Measurements from ENCODE around the gene PHRF1. TPM values are rescaled to one million over a fixed set of nuclear protein-coding genes. Genes with fewer than 3 reads are reported as not detected.

Gene PHRF1
- total and polyA plus RNA-seq, 2 of the 4 experiments (the other 2 are of a cell fraction): 10.9 to 17.5 TPM

DNA sequence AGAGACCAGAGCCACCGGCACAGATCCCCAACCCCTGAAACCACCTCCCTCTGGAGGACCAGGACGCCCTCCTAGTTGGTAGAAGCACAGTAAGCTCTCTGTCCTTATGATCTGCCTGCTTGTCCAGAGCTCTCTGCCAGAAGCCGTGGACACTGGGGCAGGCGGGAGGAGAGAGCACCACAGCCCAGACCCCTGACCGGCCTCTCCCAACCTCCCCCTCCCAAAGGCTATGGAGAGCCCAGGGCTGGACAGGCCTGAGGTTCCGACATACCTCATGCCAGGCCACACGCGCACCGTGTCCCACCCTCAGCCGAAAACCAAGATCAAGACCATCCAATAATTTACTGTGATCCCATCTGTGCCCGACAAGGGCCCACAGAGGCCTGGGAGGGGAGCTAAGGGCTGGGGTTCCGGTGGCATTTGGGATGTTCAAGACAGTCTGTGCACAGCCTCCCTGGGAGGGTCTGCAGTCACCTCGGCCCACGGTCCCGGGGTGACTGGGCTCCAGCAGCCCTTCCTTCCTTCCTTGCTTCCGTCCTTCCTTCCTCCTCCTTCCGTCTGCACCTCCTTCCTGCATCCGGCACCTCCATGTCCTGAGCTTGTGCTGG lies 44.2 kb upstream of the PHRF1 start (continued):
- no peak for TF ChIP-seq BHLHE40 (IDR thresholded peaks at IDR 0.05; ENCODE audit: low read depth, low read length)
- no peak for TF ChIP-seq RAD21 (IDR thresholded peaks at IDR 0.05; ENCODE audit: low read length)
- TF ChIP-seq RFX5 (IDR thresholded peaks at IDR 0.05; ENCODE audit: low read depth, low read length): no peak
- no peak for TF ChIP-seq CHD1 (IDR thresholded peaks at IDR 0.05; ENCODE audit: low read depth, low read length)
- no peak for TF ChIP-seq SMC3 (IDR thresholded peaks at IDR 0.05; ENCODE audit: low read depth, low read length)

DNA sequence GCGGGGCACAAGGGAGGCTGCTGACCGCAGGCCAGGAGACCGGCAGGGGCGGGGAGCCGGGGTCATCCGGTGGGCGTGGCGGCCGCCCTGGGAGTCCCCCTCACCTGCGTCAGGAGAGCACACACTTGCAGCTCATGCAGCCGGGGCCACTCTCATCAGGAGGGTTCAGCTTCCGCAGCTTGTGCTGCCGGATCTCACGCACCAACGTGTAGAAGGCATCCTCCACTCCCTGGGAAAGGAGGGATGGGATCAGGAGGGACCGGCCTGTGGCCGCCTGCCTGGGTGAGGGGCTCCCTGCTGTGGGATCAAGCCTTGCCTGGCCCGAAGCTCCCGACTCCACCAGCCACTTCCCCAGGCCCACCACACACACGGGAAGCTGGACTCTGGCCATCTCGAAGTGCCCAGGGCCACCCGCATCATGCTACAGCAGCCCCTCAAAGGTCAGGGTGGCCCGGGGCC lies 43.7 kb upstream of the PHRF1 start:
- CTCF ChIA-PET: no interaction called here
- Histone ChIP-seq H4K20me1 (ENCODE audit: insufficient read depth, low read length) (peaks cover 24% of the 10 kb centered on the region), H2BK15ac (ENCODE audit: low read depth, low read length) (no peak overlapping the region), H2BK5ac (ENCODE audit: low read depth, low read length, poor library complexity, severe bottlenecking) (no peak overlapping the region), H3K9ac (ENCODE audit: low read depth, low read length) (no peak overlapping the region), H2AFZ (replicated peaks; ENCODE audit: low read length, poor library complexity) (no peak overlapping the region), H3K79me1 (ENCODE audit: low read depth in 1 of 2, low read length in 2 of 2) (peaks cover 3 to 24% of the 10 kb centered on the region in 2 experiments; a peak in 3 of 4 replicates), H3K4me1 (ENCODE audit: control insufficient read depth, insufficient read depth, low read length) (peaks cover 12% of the 10 kb centered on the region), H2AK9ac (replicated peaks; ENCODE audit: low read depth, low read length, poor library complexity) (no peak overlapping the region), H3K18ac (ENCODE audit: low read depth, low read length) (no peak overlapping the region), H3K23ac (ENCODE audit: low read depth, low read length) (no peak overlapping the region), H3K4me2 (ENCODE audit: low read depth, low read length) (no peak overlapping the region), H2BK20ac (ENCODE audit: low read depth, low read length) (no peak overlapping the region), H3K9me3 (ENCODE audit: control insufficient read depth, insufficient read depth, low read length) (no peaks in the 10 kb centered on the region), H3K36me3 (ENCODE audit: control insufficient read depth, insufficient read depth, low read length) (peaks cover 24% of the 10 kb centered on the region; the same call in 1 of the 2 replicates), H2AK5ac (ENCODE audit: low read depth, low read length) (no peak overlapping the region), H4K5ac (ENCODE audit: low read depth, low read length) (no peak overlapping the region), H2BK120ac (ENCODE audit: low read depth, low read length) (no peak overlapping the region), H3K27ac (ENCODE audit: insufficient read depth, low read length) (no peak overlapping the region), H3K56ac (ENCODE audit: extremely low read depth, insufficient read depth, low read length) (no peak overlapping the region), H4K91ac (ENCODE audit: insufficient read depth, low read depth, low read length) (no peak overlapping the region), H3K14ac (replicated peaks; ENCODE audit: low read depth, low read length) (no peak overlapping the region), H3K4me3 (ENCODE audit: insufficient read depth, low read depth, low read length) (no peak overlapping the region), H3K27me3 (ENCODE audit: control insufficient read depth, insufficient read depth, low read length) (no peaks in the 10 kb centered on the region), H4K8ac (ENCODE audit: low read depth in 2 of 2, low read length in 2 of 2) (no peak overlapping the region), H3K9me1 (ENCODE audit: insufficient read depth, low read length) (peaks cover 3% of the 10 kb centered on the region; the same call in 1 of the 2 replicates), H3K4ac (ENCODE audit: low read depth, low read length) (no peak overlapping the region)
- 92% methylated on average over 9 of the region's 23 CpGs; no CpG with 5 or more reads in 1 of the 2 experiments for WGBS, 2 experiments (ENCODE audit: extremely low coverage in 2 of 2, insufficient read length in 1 of 2)
- in situ Hi-C loops (cut with MboI; ENCODE audit: low sequenced_read_pairs) (no loop called here), dilution Hi-C loops (cut with HindIII; ENCODE audit: low sequenced_read_pairs, unreplicated experiment) (no loop called here), intact Hi-C loops (cut with micrococcal nuclease) (no loop called here)
- ATAC-seq (ENCODE audit: low read depth): no peak
- BruUV-seq (replicated peaks): no TSS peak
- POLR2A ChIA-PET (ENCODE audit: unreplicated experiment): no interaction called here
- DNase-seq: no peak
- TF ChIP-seq FOS (IDR thresholded peaks at IDR 0.05; ENCODE audit: low read depth, low read length): no peak
- no peak for TF ChIP-seq POLR2A (IDR thresholded peaks at IDR 0.05; ENCODE audit: low read depth, low read length)
- TF ChIP-seq MAFK (IDR thresholded peaks at IDR 0.05; ENCODE audit: low read depth, low read length): no peak
- TF ChIP-seq RFX5 (IDR thresholded peaks at IDR 0.05; ENCODE audit: low read depth, low read length): no peak
- TF ChIP-seq, protein P1, sequence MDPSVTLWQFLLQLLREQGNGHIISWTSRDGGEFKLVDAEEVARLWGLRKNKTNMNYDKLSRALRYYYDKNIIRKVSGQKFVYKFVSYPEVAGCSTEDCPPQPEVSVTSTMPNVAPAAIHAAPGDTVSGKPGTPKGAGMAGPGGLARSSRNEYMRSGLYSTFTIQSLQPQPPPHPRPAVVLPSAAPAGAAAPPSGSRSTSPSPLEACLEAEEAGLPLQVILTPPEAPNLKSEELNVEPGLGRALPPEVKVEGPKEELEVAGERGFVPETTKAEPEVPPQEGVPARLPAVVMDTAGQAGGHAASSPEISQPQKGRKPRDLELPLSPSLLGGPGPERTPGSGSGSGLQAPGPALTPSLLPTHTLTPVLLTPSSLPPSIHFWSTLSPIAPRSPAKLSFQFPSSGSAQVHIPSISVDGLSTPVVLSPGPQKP (IDR thresholded peaks at IDR 0.05; ENCODE audit: borderline replicate concordance, low read depth, low read length): no peak
- no peak for TF ChIP-seq RAD21 (IDR thresholded peaks at IDR 0.05; ENCODE audit: low read length)
- TF ChIP-seq CHD1 (IDR thresholded peaks at IDR 0.05; ENCODE audit: low read depth, low read length): no peak
- TF ChIP-seq SMC3 (IDR thresholded peaks at IDR 0.05; ENCODE audit: low read depth, low read length): no peak
- TF ChIP-seq USF2 (IDR thresholded peaks at IDR 0.05; ENCODE audit: low read depth, low read length): no peak
- TF ChIP-seq MAZ (IDR thresholded peaks at IDR 0.05; ENCODE audit: borderline replicate concordance, low read depth, low read length): no peak
- TF ChIP-seq, protein P2, sequence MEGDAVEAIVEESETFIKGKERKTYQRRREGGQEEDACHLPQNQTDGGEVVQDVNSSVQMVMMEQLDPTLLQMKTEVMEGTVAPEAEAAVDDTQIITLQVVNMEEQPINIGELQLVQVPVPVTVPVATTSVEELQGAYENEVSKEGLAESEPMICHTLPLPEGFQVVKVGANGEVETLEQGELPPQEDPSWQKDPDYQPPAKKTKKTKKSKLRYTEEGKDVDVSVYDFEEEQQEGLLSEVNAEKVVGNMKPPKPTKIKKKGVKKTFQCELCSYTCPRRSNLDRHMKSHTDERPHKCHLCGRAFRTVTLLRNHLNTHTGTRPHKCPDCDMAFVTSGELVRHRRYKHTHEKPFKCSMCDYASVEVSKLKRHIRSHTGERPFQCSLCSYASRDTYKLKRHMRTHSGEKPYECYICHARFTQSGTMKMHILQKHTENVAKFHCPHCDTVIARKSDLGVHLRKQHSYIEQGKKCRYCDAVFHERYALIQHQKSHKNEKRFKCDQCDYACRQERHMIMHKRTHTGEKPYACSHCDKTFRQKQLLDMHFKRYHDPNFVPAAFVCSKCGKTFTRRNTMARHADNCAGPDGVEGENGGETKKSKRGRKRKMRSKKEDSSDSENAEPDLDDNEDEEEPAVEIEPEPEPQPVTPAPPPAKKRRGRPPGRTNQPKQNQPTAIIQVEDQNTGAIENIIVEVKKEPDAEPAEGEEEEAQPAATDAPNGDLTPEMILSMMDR (conservative IDR thresholded peaks at IDR 0.05; ENCODE audit: low read depth, low read length): no peak
- no peak for TF ChIP-seq RCOR1 (IDR thresholded peaks at IDR 0.05; ENCODE audit: insufficient replicate concordance, low read length)

Measured in IMR-90 (cell line).